ENCODE data around the gene AASS.
"Not testable (repeated sequence)": the region's sequence is repeated elsewhere in the genome, so short reads cannot be mapped to it uniquely, and the experiment has no call there.

AASS gene

DNA sequence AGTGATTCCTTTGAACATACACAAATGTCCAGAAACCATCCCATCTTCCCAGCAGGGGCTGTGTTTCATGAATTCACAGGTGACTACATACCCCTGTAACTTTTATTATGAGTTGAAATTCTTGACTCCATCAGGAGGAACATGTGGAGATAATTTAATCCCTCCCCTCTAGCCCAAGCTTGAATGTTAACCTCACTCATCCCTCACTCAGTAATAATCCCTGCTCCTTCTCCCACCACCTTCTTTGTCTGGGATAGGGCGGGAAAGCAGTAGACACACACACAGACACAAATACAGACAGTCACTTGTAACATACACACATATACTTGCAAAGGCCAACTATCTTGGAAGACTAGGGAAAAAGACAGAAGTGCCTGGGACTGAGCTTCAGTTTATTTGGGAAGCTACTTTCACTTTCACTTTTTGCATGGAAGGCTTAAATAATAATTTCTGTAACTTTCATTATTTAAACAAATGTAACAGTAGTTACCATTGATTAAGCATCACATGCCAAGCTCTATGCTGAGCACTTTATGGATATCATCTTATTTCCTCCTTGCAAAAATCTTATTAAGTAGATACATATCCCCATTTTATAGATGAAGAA is 7.3 kb downstream of the AASS start:
- no peak overlapping the region for H3K4me3 ChIP-seq (ENCODE audit: insufficient read depth, low read length, poor library complexity, severe bottlenecking)
- TF ChIP-seq, protein P1, sequence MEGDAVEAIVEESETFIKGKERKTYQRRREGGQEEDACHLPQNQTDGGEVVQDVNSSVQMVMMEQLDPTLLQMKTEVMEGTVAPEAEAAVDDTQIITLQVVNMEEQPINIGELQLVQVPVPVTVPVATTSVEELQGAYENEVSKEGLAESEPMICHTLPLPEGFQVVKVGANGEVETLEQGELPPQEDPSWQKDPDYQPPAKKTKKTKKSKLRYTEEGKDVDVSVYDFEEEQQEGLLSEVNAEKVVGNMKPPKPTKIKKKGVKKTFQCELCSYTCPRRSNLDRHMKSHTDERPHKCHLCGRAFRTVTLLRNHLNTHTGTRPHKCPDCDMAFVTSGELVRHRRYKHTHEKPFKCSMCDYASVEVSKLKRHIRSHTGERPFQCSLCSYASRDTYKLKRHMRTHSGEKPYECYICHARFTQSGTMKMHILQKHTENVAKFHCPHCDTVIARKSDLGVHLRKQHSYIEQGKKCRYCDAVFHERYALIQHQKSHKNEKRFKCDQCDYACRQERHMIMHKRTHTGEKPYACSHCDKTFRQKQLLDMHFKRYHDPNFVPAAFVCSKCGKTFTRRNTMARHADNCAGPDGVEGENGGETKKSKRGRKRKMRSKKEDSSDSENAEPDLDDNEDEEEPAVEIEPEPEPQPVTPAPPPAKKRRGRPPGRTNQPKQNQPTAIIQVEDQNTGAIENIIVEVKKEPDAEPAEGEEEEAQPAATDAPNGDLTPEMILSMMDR (IDR thresholded peaks at IDR 0.05; ENCODE audit: insufficient read depth, low read length, poor library complexity, severe bottlenecking), result no peak
- no peak for TF ChIP-seq EZH2phosphoT487 (conservative IDR thresholded peaks at IDR 0.05; ENCODE audit: low read length)
- H3K27me3 ChIP-seq (ENCODE audit: low read length), result no peaks in the 10 kb centered on the region
- H3K79me2 ChIP-seq (ENCODE audit: insufficient read depth, low read length), result no peaks in the 10 kb centered on the region
- no peaks in the 10 kb centered on the region for H3K36me3 ChIP-seq (ENCODE audit: low read length)
- H3K9ac ChIP-seq (ENCODE audit: low read length), result no peak overlapping the region
- H2AFZ ChIP-seq (ENCODE audit: low read depth, low read length, severe bottlenecking), result no peak overlapping the region
- no peaks in the 10 kb centered on the region for H4K20me1 ChIP-seq (ENCODE audit: low read depth, low read length)
- no peaks in the 10 kb centered on the region for H3F3A ChIP-seq (ENCODE audit: insufficient read depth)
- H3K27ac ChIP-seq (ENCODE audit: low read depth, low read length), result no peak overlapping the region
- H3K9me2 ChIP-seq (replicated peaks; ENCODE audit: insufficient read depth, low read length), result no peaks in the 10 kb centered on the region
- H3K4me2 ChIP-seq (ENCODE audit: low read depth, low read length, poor library complexity, severe bottlenecking), result no peak overlapping the region
- no peaks in the 10 kb centered on the region for H3K9me3 ChIP-seq (ENCODE audit: insufficient read depth, low read length)

DNA sequence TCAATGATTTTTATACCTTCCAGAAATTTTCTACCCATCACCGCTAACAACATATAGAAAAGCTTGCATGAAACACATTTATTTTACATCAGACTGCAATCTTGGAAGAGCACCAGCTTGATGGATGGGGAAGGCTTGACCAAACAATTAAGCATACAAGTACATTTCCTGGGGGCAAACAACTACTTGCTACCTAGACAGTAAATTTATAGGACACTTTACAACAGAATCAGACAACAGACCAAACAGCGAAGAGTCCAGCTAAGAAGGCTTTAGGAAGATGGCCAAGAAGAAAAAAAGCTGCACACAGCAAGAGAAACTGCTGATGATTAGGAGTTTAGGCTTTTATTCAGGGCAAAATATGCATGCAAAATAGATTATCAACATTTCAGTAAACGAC is 8.0 kb downstream of the AASS start:
- Histone ChIP-seq H3K4me2 (ENCODE audit: low read depth, low read length, poor library complexity, severe bottlenecking) (no peak overlapping the region), H3K79me2 (ENCODE audit: insufficient read depth, low read length) (no peaks in the 10 kb centered on the region), H3K9me2 (replicated peaks; ENCODE audit: insufficient read depth, low read length) (no peaks in the 10 kb centered on the region), H3K4me3 (ENCODE audit: insufficient read depth, low read length, poor library complexity, severe bottlenecking) (no peak overlapping the region), H3K36me3 (ENCODE audit: low read length) (no peaks in the 10 kb centered on the region), H3K9ac (ENCODE audit: low read length) (no peak overlapping the region), H3K27me3 (ENCODE audit: low read length) (no peaks in the 10 kb centered on the region), H3K27ac (ENCODE audit: low read depth, low read length) (no peak overlapping the region), H4K20me1 (ENCODE audit: low read depth, low read length) (no peaks in the 10 kb centered on the region), H3F3A (ENCODE audit: insufficient read depth) (no peaks in the 10 kb centered on the region), H2AFZ (ENCODE audit: low read depth, low read length, severe bottlenecking) (no peak overlapping the region), H3K9me3 (ENCODE audit: insufficient read depth, low read length) (no peaks in the 10 kb centered on the region)
- TF ChIP-seq EZH2phosphoT487 (conservative IDR thresholded peaks at IDR 0.05; ENCODE audit: low read length), result no peak

- H3K79me2 ChIP-seq (ENCODE audit: insufficient read depth, low read length), result no peaks in the 10 kb centered on the region
- no peaks in the 10 kb centered on the region for H3K27me3 ChIP-seq (ENCODE audit: low read length)
- H2AFZ ChIP-seq (ENCODE audit: low read depth, low read length, severe bottlenecking), result no peak overlapping the region
- TF ChIP-seq, protein P1 (IDR thresholded peaks at IDR 0.05; ENCODE audit: insufficient read depth, low read length, poor library complexity, severe bottlenecking), result no peak
- no peak for TF ChIP-seq EZH2phosphoT487 (conservative IDR thresholded peaks at IDR 0.05; ENCODE audit: low read length)
- H4K20me1 ChIP-seq (ENCODE audit: low read depth, low read length), result no peaks in the 10 kb centered on the region
- H3K27ac ChIP-seq (ENCODE audit: low read depth, low read length), result no peak overlapping the region
- H3F3A ChIP-seq (ENCODE audit: insufficient read depth), result no peaks in the 10 kb centered on the region
- H3K4me3 ChIP-seq (ENCODE audit: insufficient read depth, low read length, poor library complexity, severe bottlenecking), result no peak overlapping the region
- no peaks in the 10 kb centered on the region for H3K36me3 ChIP-seq (ENCODE audit: low read length)
- no peak overlapping the region for H3K9ac ChIP-seq (ENCODE audit: low read length)
- no peak overlapping the region for H3K4me2 ChIP-seq (ENCODE audit: low read depth, low read length, poor library complexity, severe bottlenecking)
- no peaks in the 10 kb centered on the region for H3K9me3 ChIP-seq (ENCODE audit: insufficient read depth, low read length)
- no peaks in the 10 kb centered on the region for H3K9me2 ChIP-seq (replicated peaks; ENCODE audit: insufficient read depth, low read length)
Measured at GRCh38 chr7:122135275-122135674, 8.8 kb downstream of the AASS start.

DNA sequence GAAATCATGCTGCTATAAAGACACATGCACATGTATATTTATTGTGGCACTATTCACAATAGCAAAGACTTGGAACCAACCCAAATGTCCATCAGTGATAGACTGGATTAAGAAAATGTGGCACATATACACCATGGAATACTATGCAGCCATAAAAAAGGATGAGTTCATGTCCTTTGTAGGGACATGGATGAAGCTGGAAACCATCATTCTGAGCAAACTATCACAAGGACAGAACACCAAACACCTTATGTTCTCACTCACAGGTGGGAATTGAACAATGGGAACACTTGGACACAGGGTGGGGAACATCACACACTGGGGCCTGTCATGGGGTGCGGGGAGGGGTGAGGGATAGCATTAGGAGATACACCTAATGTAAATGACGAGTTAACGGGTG is 9.3 kb downstream of the AASS start:
- not testable (repeated sequence) for H3F3A ChIP-seq (ENCODE audit: insufficient read depth); H3K4me2 ChIP-seq (ENCODE audit: low read depth, low read length, poor library complexity, severe bottlenecking); H3K27me3 ChIP-seq (ENCODE audit: low read length); H3K27ac ChIP-seq (ENCODE audit: low read depth, low read length); H3K79me2 ChIP-seq (ENCODE audit: insufficient read depth, low read length); H3K4me3 ChIP-seq (ENCODE audit: insufficient read depth, low read length, poor library complexity, severe bottlenecking); H3K9ac ChIP-seq (ENCODE audit: low read length); H3K36me3 ChIP-seq (ENCODE audit: low read length); H3K9me3 ChIP-seq (ENCODE audit: insufficient read depth, low read length); H4K20me1 ChIP-seq (ENCODE audit: low read depth, low read length); H3K9me2 ChIP-seq (replicated peaks; ENCODE audit: insufficient read depth, low read length); H2AFZ ChIP-seq (ENCODE audit: low read depth, low read length, severe bottlenecking)

Measured in SU-DHL-6 (cell line).